NB4 (cell line): ENCODE data around the gene DLG2.

Experiments used
- CTCF ChIP-seq: IDR thresholded peaks from one replicate; pipeline ENCODE4 v1.5.1; 2012; ENCODE audit warnings: low read depth, low read length
- MYC ChIP-seq: IDR thresholded peaks from 2 replicates; pipeline ENCODE4 v1.6.1; 2011; ENCODE audit warnings: low read depth, low read length
- POLR2A ChIP-seq: IDR thresholded peaks from 2 replicates; pipeline ENCODE4 v1.6.1; 2011; ENCODE audit warnings: mild to moderate bottlenecking; ENCODE audit not compliant: insufficient read length; ENCODE audit errors: extremely low read depth
- TF ChIP-seq, protein P1 (sequence below): IDR thresholded peaks from 2 replicates; pipeline ENCODE4 v1.6.1; 2011; ENCODE audit warnings: low read depth, low read length

GRCh38 chr11:84580428-84580827 lies 1046.7 kb downstream of the DLG2 start:
- TF ChIP-seq CTCF (no peak), POLR2A (no peak), MYC (no peak)
- TF ChIP-seq, protein P1, sequence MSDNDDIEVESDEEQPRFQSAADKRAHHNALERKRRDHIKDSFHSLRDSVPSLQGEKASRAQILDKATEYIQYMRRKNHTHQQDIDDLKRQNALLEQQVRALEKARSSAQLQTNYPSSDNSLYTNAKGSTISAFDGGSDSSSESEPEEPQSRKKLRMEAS = no peak
